Measurements from ENCODE around the gene ATP1A2. TPM values are rescaled to one million over a fixed set of nuclear protein-coding genes. Genes with fewer than 3 reads are reported as not detected.
"Not testable (repeated sequence)": the region's sequence is repeated elsewhere in the genome, so short reads cannot be mapped to it uniquely, and the experiment has no call there.

ATP1A2 gene
- total RNA-seq, 1 donor from 2014 or later, result not detected

GRCh38 chr1:160124705-160125478, 9.3 kb downstream of the ATP1A2 start:
- peak; percentile 95 for DNase-seq (ENCODE audit: low read depth)
- no peak overlapping the region for H3K4me3 ChIP-seq (ENCODE audit: low read depth, low read length)
- peak; percentile 42 for TF ChIP-seq CTCF (conservative IDR thresholded peaks at IDR 0.05; ENCODE audit: low read depth, low read length)

GRCh38 chr1:160125746-160126145, 10.2 kb downstream of the ATP1A2 start:
- H3K4me3 ChIP-seq (ENCODE audit: low read depth, low read length), result no peak overlapping the region
- TF ChIP-seq CTCF (conservative IDR thresholded peaks at IDR 0.05; ENCODE audit: low read depth, low read length), result no peak
- no peak for DNase-seq (ENCODE audit: low read depth)

GRCh38 chr1:160126342-160126741, 10.8 kb downstream of the ATP1A2 start:
- DNase-seq (ENCODE audit: low read depth); H3K4me3 ChIP-seq (ENCODE audit: low read depth, low read length): not testable (repeated sequence)

- H3K4me3 ChIP-seq (ENCODE audit: low read depth, low read length), result no peak overlapping the region
- no peak for DNase-seq (ENCODE audit: low read depth)
- TF ChIP-seq CTCF (conservative IDR thresholded peaks at IDR 0.05; ENCODE audit: low read depth, low read length), result no peak
These were observed 11.8 kb downstream of the ATP1A2 start for GRCh38 chr1:160127381-160127780.

GRCh38 chr1:160127865-160128523, 12.4 kb downstream of the ATP1A2 start:
- no peak for TF ChIP-seq CTCF (conservative IDR thresholded peaks at IDR 0.05; ENCODE audit: low read depth, low read length)
- no peak for DNase-seq (ENCODE audit: low read depth)
- H3K4me3 ChIP-seq (ENCODE audit: low read depth, low read length), result no peak overlapping the region

GRCh38 chr1:160128636-160129035, 13.1 kb downstream of the ATP1A2 start:
- DNase-seq (ENCODE audit: low read depth), result no peak
- no peak overlapping the region for H3K4me3 ChIP-seq (ENCODE audit: low read depth, low read length)
- TF ChIP-seq CTCF (conservative IDR thresholded peaks at IDR 0.05; ENCODE audit: low read depth, low read length), result no peak

GRCh38 chr1:160129046-160129445, 13.5 kb downstream of the ATP1A2 start:
- DNase-seq (ENCODE audit: low read depth), result no peak
- H3K4me3 ChIP-seq (ENCODE audit: low read depth, low read length), result no peak overlapping the region
- TF ChIP-seq CTCF (conservative IDR thresholded peaks at IDR 0.05; ENCODE audit: low read depth, low read length), result no peak

All from epithelial cell of proximal tubule (primary cell).